GF-D8 (cell line): ENCODE results near the gene SLC35F6.

Source experiments
- DNase-seq: peaks from one replicate; lab custom pipeline; 2025; lab: John Stamatoyannopoulos, UW

The SLC35F6 gene

GRCh38 chr2:26764078-26764887 is at the start of gene SLC35F6:
Gene SLC35F6, plus strand, starts transcription at chr2:26764284. Its CDS starts 66 bp downstream, at chr2:26764350.
- no peak for DNase-seq

- no peak for DNase-seq
Measured at GRCh38 chr2:26715528-26716270, 48.4 kb upstream of the SLC35F6 start.

GRCh38 chr2:26716340-26716739 is 47.7 kb upstream of the SLC35F6 start:
- no peak for DNase-seq

GRCh38 chr2:26716769-26717168 is 47.3 kb upstream of the SLC35F6 start:
- DNase-seq: no peak

- no peak for DNase-seq
Measured at GRCh38 chr2:26717362-26717761, 46.7 kb upstream of the SLC35F6 start.

- DNase-seq: no peak
Measured at GRCh38 chr2:26718949-26719686, 45.0 kb upstream of the SLC35F6 start.

GRCh38 chr2:26720322-26721114 is 43.6 kb upstream of the SLC35F6 start:
- no peak for DNase-seq

GRCh38 chr2:26721115-26722032 is 42.7 kb upstream of the SLC35F6 start:
- no peak for DNase-seq

GRCh38 chr2:26722328-26722727 is 41.8 kb upstream of the SLC35F6 start:
- DNase-seq: no peak

- no peak for DNase-seq
Measured at GRCh38 chr2:26722911-26723310, 41.2 kb upstream of the SLC35F6 start.

- DNase-seq: no peak
Measured at GRCh38 chr2:26723475-26723874, 40.6 kb upstream of the SLC35F6 start.

- no peak for DNase-seq
Measured at GRCh38 chr2:26723991-26724750, 39.9 kb upstream of the SLC35F6 start.

- DNase-seq: no peak
Measured at GRCh38 chr2:26724784-26725520, 39.1 kb upstream of the SLC35F6 start.

- DNase-seq: no peak
Measured at GRCh38 chr2:26725521-26725820, 38.6 kb upstream of the SLC35F6 start.

- no peak for DNase-seq
Measured at GRCh38 chr2:26726228-26726627, 37.9 kb upstream of the SLC35F6 start.

- no peak for DNase-seq
Measured at GRCh38 chr2:26727641-26728561, 36.2 kb upstream of the SLC35F6 start.

- no peak for DNase-seq
Measured at GRCh38 chr2:26729311-26729710, 34.8 kb upstream of the SLC35F6 start.
